Tongue (tissue), 2 donors: ENCODE measurements around the gene ANKS4B. TPM values are rescaled to one million over a fixed set of nuclear protein-coding genes. Genes with fewer than 3 reads are reported as not detected.
"Not testable (repeated sequence)": the region's sequence is repeated elsewhere in the genome, so short reads cannot be mapped to it uniquely, and the experiment has no call there.

Source experiments
- DNase-seq: peaks from one replicate; pipeline ENCODE4 v3.0.0-alpha.2; 2015
- total RNA-seq: library from RNA; depleted of rRNA; stranded (reverse); fragments of >200 nt; gene quantifications from one replicate; pipeline ENCODE4 v1.2.3, GENCODE V29; 2014

Gene ANKS4B
- total RNA-seq, 1 donor from 2014 or later, result not detected

DNA sequence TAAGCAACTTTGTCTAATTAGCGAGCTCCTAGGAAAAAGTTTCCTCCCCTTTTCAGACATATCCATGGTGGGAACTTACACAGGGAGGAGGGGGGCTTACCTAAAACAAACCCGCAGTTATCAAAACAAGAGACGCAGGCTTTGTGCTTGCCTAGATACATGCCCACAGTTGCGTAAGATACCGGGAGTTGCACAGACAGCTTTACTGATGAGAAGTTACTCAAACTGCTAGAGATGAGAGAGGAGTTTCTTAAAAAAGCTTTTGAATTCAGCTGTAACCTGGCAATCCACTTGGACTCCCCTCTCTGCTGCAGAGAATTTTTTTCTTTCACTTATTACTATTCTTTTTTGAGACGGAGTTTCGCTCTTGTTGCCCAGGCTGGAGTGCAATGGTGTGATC lies 15.3 kb upstream of the ANKS4B start:
- DNase-seq, result no peak

DNA sequence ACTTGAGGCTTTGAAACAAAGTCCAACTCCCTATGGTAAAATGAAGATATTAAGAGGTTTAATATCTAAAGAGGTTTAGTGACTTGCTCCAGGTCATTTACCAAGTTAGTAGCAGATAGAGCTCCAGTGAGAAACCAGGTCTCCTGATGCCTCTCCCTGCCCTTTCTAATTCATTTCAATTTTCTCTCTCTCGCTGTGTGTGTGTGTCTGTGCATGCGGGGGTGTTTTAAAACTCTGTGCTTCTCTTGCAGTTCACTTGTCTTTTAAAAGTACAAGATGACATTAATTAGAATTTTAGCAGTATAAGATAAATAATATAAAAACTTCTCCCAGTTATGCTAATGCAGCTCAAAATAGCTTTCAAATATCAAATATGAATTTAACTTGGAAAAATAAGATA lies 13.9 kb upstream of the ANKS4B start:
- DNase-seq, result no peak

DNA sequence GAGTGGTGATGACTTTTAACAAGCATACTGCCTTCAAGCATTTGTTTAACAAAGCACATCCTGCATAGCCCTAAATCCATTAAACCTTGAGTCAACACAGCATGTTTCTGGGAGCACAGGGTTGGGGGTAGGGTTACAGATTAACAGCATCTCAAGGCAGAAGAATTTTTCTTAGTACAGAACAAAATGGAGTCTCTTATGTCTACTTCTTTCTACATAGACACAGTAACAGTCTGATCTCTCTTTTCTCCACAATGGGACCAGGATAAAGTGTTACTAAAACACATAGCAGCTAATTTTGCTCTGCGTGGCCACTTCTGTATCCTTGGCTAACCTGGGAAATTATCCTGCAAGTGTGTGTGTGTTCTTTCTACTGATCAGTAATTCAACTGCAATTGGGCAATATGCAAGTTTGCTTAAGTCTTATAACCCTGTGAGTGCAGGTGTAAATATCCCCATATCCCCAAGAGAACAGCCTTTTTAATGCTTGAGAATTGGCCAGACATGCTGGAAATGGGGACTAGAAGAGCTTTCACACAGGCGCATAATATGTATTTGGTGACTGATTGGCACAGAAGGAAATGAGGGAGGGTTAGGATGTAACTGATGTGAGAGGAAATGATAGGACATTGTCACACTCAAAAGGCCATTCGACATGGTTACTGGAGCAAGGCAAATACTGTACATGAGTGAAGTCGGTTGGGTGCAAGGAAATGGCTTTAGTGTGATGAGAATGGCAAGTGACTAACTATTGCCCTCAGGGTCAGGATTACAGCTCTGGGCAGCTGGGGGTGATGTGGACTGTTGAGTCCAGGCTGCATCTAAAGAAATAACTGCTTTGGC lies 10.8 kb upstream of the ANKS4B start:
- DNase-seq, result no peak

DNA sequence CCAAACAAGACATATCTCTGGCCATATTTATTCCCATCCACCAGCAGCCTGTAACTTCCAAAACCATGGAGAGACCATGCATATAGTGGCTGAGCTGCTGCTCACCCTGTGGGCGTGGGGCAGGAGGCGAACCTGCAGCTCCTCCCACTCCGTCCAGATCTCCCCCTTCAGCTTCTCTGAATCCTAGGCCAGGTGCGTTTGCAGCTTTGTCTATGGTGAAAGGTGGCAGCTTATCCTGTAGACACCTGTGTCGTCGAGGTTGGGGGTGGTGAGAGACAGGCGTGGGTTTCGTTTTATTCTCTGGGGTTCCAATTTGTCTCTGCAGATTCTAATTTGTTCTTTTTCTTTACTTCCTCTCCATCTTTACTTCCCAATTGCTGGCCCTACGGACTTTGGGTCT lies 9.7 kb upstream of the ANKS4B start:
- no peak for DNase-seq

DNA sequence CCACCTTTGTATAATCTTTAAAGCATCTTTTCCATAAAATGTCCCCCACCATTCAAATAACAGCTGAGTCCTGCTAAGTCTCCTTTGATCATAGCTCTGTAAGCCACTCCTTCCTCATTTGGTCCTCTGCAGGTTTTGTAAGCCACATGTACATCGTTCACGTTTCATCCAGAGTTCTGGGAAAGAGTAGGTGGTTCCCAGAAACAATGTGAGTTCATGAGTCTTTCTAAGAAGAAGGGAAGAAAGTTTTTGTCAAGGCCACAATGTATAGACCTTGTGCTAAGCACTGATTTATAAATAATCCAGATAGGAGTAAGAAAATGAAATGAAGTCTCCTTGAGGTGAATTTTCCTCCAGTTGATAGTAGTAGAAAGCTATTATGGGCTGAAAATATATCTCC lies 8.7 kb upstream of the ANKS4B start:
- no peak for DNase-seq

DNA sequence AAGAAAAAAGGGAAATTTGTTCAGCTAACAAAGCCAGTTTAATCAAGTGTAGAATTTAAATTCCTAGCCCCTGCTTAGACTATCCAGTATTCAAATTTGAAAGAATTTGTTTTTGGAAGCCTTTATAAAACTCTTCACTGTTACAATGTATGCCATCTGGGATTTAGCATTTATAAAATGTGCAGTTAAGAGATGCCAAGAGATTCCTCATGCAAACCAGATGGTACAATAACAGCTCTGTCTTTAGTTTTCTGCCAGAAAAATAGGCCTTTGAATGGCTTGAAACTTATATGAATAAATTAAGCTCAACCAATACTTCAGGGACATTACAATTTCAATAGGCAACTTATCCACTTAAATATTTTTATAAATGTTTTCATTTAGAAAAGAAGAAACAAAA lies 6.8 kb upstream of the ANKS4B start:
- DNase-seq, result peak; percentile 46

DNA sequence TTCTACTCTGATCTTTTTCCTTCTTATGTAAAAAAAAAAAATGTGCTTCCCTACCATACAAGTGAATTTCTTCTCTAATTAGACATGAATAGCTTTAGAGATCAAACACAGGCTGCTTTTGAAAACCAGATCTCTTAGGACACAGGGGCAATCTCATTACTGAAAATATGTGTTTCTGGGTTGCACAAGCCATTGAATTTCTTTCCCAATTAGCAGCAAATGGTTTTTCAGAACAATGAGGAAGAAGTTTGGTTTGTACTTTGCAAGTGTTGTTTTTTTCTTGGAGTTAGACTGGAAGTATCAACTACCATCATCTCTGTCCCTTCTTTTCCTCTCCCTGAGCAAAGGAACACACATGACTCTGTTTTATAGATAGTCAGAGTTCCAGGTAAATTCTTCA lies 5.6 kb upstream of the ANKS4B start:
- DNase-seq, result no peak

DNA sequence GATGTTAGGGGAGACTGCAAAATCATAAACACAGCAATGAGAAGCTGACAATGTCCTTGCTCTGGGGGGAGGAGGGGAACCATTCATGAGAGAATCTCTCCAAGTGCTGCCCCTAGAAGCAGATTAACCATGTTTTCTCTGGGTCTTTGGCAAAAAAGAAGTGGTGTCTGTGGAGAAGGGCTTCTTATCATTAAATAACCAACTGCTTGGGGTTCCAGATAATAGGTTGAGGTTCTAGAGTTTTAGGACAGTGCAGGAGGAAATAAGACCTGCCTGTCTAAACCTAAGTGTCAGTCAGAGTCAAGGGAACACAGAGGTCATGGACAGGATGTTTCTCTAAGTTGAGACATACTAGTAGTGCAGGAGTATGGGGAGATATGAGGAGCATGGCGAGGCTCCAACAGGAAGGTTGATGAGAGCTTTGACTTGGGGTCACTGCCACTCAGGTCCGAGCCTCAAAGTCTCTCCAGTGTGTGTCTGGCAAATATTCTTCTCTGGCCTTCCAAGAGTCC lies 5.1 kb upstream of the ANKS4B start:
- no peak for DNase-seq

DNA sequence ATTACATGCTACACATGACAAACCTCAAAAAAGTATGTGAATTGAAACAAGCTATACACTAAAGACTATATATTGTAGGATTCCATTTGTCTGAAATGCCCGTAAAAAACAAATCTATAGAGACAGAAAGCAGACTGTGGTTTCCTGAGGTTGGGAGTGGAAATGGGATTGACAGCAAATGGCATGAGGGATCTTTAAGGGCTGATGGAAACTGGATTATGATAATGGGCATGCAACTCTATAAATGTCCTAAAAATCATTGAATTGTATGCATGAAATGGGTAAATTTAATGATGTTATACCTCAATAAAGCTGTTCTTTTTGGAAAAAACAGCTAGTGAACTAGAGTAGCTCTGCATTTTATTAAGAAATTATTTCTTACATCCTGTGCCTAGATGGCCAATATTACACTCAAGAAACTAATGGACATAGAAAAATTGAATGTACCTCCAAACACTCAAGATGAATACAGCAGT lies 416 bp upstream of the ANKS4B start:
- no peak for DNase-seq

DNA sequence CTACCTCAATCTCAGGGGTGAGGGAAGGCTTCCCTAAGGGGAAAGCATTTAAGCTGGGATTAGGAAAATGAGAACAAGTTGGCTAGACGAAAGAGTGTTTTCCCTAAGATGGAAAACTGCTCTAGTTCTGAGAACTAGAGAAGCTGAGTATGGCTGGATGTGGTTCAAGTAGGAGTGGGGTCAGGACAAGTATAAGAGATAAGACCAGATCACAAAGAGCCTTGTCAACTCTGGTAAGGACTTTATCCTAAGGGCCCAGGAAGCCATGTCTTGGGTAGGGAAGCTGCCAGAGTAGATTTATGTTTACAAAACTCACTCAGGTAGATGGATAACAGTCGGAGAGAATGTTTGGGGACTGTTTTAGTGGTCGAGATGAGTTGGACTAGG lies 1.7 kb downstream of the ANKS4B start:
- no peak for DNase-seq

DNA sequence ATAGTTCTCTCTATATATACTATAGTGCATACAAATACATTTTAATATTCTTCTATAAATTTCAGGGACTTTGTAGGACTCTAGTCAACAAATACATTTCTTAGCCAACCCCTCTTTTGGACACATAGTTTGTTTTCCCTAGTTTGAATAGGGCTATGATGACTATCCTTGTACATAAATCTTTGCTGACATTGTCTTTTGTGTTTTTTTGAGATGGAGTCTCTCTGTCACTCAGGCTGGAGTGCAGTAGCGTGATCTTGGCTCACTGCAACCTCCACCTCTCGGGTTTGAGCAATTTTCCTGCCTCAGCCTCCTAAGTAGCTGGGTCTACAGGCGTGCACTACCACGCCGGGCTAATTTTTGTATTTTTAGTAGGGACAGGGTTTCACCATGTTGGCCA lies 3.3 kb downstream of the ANKS4B start:
- no peak for DNase-seq

DNA sequence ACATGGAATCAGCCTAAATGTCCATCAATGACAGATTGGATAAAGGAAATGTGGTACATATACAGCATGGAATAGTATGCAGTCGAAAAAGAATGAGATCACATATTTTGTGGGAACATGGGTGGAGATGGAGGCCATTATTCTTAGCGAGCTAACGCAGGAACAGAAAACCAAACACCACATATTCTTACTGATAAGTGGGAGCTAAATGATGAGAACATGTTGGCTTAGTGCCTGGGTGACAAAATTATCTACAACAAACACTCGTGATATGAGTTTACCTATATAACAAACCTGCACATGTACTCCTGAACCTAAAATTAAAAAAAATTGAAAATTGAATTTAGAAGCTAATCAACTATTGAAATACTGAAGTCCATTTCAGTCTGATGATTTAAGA lies 6.1 kb downstream of the ANKS4B start:
- no peak for DNase-seq

DNA sequence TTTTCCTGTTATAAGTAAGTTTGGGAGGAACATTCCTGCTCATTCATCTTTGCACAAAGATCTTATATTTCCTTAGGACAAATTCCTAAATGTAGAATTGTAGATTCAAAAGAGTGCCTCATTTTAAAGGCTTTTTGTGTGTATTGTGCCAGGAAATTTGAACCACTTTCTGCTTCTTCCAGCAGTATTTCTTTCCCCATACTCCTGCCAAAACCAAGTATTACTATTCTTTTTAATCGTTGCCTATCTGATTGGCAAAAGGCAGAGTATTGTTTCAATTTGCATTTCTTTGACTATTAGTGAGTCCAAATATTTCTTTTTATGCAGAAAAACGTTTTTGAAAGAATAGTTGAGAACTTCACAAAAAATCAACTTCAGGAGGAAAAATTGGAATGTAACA lies 9.3 kb downstream of the ANKS4B start:
- DNase-seq, result no peak

DNA sequence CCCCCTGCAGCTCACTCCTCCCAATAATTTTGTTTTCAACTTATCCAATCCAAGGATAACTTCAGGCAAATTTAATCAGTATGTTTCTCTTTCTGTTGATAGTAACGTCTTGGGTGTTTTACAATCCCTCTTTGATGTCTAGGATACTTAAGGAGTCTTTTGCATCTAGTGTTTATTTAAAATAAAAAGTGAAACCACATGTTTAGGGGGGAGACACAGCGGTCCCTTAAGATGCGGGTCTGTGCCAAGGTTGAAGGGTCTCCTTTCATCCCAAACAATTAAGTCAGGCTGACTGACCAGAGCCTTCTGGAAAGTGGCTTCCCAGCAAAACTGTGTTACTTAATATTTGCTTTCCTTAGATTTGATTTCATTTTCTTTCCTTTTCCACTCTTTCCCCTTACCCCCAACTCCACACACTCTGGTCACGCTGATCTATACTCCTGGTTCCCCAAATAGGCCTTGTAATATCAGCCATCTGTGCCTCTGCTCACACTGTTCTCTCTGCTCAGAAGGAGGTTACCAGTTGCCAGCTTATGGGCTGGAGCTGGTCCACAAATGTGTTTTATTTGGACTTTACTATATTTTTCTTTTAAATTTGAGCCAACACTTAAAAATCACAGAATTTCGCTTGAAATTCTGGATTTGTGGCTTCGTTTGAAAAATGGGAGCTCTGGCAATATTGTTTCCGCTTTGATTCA lies 11.2 kb downstream of the ANKS4B start:
- DNase-seq, result peak; percentile 15

DNA sequence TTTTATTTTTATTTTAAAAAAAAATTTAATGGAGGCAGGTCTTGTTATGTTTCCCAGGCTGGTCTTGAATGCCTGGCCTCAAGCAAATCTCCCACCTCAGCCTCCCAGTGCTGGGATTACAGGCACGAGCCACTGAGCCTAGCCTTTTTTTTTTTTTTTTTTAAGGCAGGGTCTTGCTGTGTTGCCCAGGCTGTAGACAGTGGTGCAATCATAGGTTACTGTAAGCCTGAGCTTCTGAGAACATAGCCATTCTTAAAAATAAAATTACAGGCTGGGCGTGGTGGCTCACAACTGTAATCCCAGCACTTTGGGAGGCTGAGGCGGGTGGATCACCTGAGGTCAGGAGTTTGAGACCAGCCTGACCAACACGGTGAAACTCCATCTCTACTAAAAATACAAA lies 14.7 kb downstream of the ANKS4B start:
- DNase-seq, result not testable (repeated sequence)

DNA sequence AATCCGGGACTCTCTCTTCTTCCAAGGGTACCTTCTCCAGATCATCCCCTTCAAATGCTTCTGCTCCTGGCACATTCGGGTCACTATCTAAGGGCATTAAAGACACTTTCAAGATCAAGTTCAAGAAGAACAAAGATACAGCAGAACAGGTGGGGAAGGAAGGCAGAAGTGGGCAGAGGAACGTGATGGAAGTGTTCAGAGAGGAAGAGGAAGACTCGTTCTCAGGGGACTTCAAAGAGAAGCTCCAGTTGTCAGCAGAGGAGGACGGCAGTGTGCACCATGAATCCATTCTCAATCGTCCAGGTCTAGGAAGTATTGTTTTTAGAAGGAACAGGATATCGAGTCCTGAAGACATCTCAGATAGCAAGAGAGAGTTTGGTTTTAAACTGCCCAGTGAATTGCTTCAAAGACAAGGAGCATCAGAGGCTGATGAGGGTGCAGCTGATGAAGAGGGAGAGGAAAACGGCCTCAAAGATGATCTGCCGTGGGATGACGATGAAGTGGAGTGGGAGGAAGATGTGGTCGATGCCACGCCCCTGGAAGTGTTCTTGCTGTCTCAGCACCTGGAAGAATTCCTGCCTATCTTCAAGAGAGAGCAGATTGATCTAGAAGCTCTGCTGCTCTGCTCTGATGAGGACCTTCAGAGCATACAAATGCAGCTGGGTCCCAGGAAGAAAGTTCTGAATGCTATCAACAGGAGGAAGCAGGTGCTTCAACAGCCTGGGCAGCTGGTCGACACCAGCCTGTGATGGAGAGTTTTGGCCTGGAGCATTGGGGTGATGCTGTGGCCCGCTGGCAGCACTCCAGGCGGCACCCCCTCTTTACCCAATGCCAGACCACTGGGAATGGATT lies 16.8 kb downstream of the ANKS4B start:
- DNase-seq, result no peak

DNA sequence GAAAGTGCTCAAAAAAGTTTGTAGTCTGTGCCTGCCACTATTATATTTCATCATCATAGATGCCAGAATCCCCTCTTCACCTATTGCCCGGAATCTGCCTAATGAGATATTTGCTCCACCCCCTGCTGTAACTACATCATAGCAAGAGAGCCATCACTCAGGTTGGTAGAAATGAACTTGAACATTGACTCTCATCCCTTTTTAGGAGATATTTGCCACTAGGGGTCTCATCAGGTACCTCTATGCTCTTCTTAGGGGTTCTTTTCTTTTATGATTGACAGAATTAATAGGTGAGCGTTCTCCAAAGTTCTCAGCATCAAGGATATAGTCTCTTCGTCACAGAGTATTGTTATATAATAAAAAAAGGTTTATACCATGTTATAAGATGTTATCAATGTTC lies 20.0 kb downstream of the ANKS4B start:
- DNase-seq, result no peak

DNA sequence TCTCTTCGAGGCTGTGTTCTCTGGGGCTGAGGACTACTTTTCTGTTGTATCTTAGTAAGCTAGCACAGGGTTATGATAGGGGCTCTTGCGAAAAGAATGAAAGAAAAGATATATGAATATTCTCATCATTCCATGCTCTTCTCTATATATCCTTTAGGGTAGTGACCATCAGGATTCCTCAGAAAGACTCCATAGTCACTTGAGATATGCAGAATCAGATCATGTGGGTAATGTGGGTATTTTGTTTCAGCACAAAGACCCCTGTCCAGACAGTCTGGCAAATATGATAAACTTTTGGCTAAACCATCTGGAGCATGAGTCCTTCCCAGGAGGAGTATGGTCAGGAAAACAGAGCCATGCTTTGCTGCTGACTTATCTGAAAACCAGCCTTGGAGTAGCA lies 23.1 kb downstream of the ANKS4B start:
- DNase-seq, result no peak

DNA sequence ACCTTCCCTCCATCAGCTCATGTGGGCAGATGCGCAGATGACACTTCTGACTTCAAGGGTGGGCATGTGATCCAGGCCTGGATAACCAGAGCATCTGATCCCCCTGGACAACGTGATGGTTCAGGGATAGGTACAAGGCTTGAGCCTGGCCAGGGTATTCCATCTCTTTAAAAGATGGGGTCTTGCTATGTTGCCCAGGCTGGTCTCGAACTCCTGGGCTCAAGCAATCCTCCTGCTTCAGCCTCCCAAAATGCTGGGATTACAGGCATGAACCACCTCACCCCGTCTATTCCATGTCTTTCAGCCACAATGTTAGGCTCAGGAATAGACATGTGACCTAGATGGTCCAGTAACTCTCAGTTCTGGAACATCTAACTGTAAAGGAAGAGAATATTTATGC lies 23.8 kb downstream of the ANKS4B start:
- DNase-seq, result no peak

DNA sequence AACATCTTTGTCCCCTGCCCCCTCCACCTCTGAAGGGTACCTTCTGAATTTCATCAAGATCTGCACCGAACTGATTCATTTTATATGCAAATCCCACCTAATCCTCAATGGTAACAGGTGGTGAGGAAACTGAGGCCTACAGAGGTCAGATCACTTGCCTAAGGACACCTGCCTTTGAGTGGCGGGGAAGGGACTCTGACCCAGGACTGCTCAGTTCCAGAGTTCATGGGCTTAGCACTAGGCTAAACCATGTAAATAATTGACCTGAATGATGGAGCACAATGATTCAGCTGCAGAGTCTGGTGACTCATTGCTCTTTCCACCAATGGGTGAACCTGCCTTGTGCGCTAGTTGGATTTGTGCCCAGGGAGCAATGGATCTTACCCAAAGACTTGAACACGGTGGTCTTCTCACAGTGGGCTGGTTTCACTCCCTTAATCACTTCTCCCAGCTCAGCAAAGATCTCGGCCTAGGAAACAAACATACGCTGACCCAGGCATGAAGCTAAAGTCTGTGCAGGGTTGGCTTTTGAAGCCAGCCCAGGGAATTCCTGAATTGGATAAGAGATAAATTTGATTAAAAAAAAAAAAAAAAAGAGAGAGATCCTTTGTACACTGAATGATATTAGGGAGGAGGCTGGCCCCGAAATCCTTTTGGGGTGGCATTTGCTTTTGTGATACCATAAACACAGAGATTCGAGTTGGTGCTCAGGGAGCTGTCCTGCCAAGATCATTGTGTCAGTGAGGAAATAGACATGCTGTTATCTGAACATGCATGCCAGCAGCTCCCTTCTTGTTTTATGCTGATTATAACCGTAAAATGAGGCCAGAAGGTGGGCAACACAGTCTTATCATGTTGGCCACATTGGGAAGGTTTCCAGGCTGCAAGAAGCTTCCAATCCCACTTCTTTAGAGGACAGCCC lies 27.6 kb downstream of the ANKS4B start:
- no peak for DNase-seq
